DOHH2 (cell line): ENCODE results near the gene MACROD2.

Experiments
- H3F3A ChIP-seq: fragments of 200-600 bp; sonication (generic), shearing (Covaris generic); 2 replicates; pipeline ENCODE4 v1.6.0; 2016; ENCODE audit warnings: antibody characterized with exemption, mild to moderate bottlenecking; ENCODE audit not compliant: control insufficient read depth, insufficient read depth
- H3K27ac ChIP-seq: fragments of 200-600 bp; sonication (generic); 2 replicates; pipeline ENCODE4 v1.5.1; 2014; ENCODE audit warnings: low read depth, mild to moderate bottlenecking, low read length, moderate library complexity
- H3K27me3 ChIP-seq: fragments of 200-600 bp; sonication (generic); 2 replicates; pipeline ENCODE4 v1.6.1; 2014; ENCODE audit warnings: mild to moderate bottlenecking, low read length, mixed read lengths; ENCODE audit not compliant: control insufficient read depth
- H3K36me3 ChIP-seq: fragments of 200-600 bp; sonication (generic); 2 replicates; pipeline ENCODE4 v1.6.1; 2014; ENCODE audit warnings: mild to moderate bottlenecking, low read length, moderate library complexity, mixed read lengths; ENCODE audit not compliant: control insufficient read depth
- H3K4me1 ChIP-seq: fragments of 200-600 bp; sonication (generic); 2 replicates; pipeline ENCODE4 v1.6.1; 2014; ENCODE audit warnings: mild to moderate bottlenecking, low read length, mixed read lengths; ENCODE audit not compliant: control insufficient read depth
- H3K4me2 ChIP-seq: fragments of 200-600 bp; sonication (generic); 2 replicates; pipeline ENCODE4 v1.6.0; 2014; ENCODE audit warnings: mild to moderate bottlenecking, low read length, moderate library complexity
- H3K4me3 ChIP-seq: fragments of 200-600 bp; sonication (generic); 2 replicates; pipeline ENCODE4 v1.5.1; 2014; ENCODE audit warnings: mild to moderate bottlenecking, low read length, mixed read lengths
- H3K79me2 ChIP-seq: fragments of 200-600 bp; sonication (generic); 2 replicates; pipeline ENCODE4 v1.6.1; 2014; ENCODE audit warnings: mild to moderate bottlenecking, low read length, mixed read lengths; ENCODE audit not compliant: control insufficient read depth
- H3K9me2 ChIP-seq: fragments of 200-600 bp; sonication (generic); replicated peaks from 2 replicates; pipeline ENCODE4 v1.6.1; 2014; ENCODE audit warnings: mild to moderate bottlenecking, low read length, mixed read lengths; ENCODE audit not compliant: control insufficient read depth
- H3K9me3 ChIP-seq: fragments of 200-600 bp; sonication (generic); 2 replicates; pipeline ENCODE4 v1.6.1; 2014; ENCODE audit warnings: antibody characterized with exemption, low read length, mixed read lengths; ENCODE audit not compliant: control insufficient read depth, insufficient read depth
- H4K20me1 ChIP-seq: fragments of 200-600 bp; sonication (generic); 2 replicates; pipeline ENCODE4 v1.6.0; 2014; ENCODE audit warnings: low read depth, mild to moderate bottlenecking, antibody characterized with exemption, low read length, moderate library complexity; ENCODE audit not compliant: control insufficient read depth, insufficient read depth
- EZH2phosphoT487 ChIP-seq: fragments of 200-600 bp; sonication (generic); IDR thresholded peaks from 2 replicates; pipeline ENCODE4 v1.6.1; 2017; ENCODE audit warnings: borderline replicate concordance, mild to moderate bottlenecking, antibody characterized with exemption, low read length, moderate library complexity, mixed read lengths
- TF ChIP-seq, protein P1 (sequence below): fragments of 200-600 bp; sonication (generic); IDR thresholded peaks from one replicate; pipeline ENCODE4 v1.5.1; 2014; ENCODE audit warnings: antibody characterized with exemption, mild to moderate bottlenecking, low read depth, low read length; ENCODE audit not compliant: poor library complexity, severe bottlenecking

MACROD2 gene

GRCh38 chr20:16048876-16049275 is 2053.6 kb downstream of the MACROD2 start:
- Histone ChIP-seq H3K4me3 (no peak overlapping the region), H3K9me3 (no peaks in the 10 kb centered on the region), H3K27me3 (no peaks in the 10 kb centered on the region), H3K9me2 (no peaks in the 10 kb centered on the region), H3K4me2 (no peak overlapping the region), H3F3A (no peaks in the 10 kb centered on the region), H3K27ac (no peak overlapping the region), H3K79me2 (no peaks in the 10 kb centered on the region), H3K4me1 (peaks cover 4% of the 10 kb centered on the region), H4K20me1 (no peaks in the 10 kb centered on the region), H3K36me3 (no peaks in the 10 kb centered on the region)
- TF ChIP-seq, protein P1, sequence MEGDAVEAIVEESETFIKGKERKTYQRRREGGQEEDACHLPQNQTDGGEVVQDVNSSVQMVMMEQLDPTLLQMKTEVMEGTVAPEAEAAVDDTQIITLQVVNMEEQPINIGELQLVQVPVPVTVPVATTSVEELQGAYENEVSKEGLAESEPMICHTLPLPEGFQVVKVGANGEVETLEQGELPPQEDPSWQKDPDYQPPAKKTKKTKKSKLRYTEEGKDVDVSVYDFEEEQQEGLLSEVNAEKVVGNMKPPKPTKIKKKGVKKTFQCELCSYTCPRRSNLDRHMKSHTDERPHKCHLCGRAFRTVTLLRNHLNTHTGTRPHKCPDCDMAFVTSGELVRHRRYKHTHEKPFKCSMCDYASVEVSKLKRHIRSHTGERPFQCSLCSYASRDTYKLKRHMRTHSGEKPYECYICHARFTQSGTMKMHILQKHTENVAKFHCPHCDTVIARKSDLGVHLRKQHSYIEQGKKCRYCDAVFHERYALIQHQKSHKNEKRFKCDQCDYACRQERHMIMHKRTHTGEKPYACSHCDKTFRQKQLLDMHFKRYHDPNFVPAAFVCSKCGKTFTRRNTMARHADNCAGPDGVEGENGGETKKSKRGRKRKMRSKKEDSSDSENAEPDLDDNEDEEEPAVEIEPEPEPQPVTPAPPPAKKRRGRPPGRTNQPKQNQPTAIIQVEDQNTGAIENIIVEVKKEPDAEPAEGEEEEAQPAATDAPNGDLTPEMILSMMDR: no peak
- TF ChIP-seq EZH2phosphoT487: no peak

DNA sequence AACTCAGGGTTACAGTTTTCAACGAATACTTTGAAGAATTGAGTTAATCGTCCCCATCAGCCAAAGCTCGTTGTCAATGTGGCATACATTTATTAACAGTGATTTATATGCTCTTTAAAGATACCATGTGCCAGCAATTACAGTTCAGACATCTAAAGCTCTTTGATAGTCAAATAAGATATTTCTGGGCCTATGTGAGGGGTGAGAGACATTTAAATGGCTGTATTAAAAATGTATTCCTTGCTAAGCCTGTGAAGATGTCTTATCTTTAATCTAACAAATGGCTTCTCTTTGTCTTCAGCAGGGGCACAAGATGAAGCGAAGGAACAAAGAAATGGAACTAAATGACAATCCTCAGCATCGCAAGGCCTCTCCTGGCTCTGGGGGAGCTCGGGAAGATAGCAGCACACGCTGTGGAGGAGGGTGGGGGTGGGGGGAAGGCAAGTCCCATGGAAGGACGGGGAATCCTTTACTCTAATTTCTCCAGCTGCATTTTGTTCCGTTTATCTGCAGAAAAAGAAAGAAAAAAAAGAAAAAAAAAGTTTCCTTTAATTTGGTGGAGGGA is 2054.3 kb downstream of the MACROD2 start:
- TF ChIP-seq, protein P1: no peak
- TF ChIP-seq EZH2phosphoT487: no peak
- no peaks in the 10 kb centered on the region for H3K4me1 ChIP-seq
- no peak overlapping the region for H3K4me2 ChIP-seq
- no peaks in the 10 kb centered on the region for H3K79me2 ChIP-seq
- H4K20me1 ChIP-seq: no peaks in the 10 kb centered on the region
- H3K27me3 ChIP-seq: no peaks in the 10 kb centered on the region
- H3K4me3 ChIP-seq: no peak overlapping the region
- no peaks in the 10 kb centered on the region for H3F3A ChIP-seq
- H3K27ac ChIP-seq: no peak overlapping the region
- H3K9me3 ChIP-seq: no peaks in the 10 kb centered on the region
- H3K9me2 ChIP-seq: no peaks in the 10 kb centered on the region
- H3K36me3 ChIP-seq: no peaks in the 10 kb centered on the region

DNA sequence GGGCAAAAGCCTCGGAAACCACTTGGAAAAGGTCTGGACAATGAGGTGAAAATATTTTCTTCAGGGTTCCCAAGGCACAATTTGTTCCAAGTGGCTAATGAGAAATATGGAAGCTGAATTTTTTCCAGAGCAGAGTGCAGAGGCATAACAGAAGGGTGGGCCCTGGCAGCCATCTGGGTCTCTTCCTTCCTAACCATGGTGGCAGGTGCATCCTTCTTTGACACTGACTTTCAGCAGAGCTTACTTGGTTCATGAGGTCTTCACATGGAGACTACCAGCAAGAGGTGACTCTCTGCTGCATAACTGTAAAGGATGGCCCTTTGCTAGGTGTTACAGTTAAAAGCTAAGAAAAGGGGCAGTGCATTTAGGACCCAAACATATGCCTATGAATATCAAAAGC is 2055.1 kb downstream of the MACROD2 start:
- Histone ChIP-seq H3K9me3 (no peaks in the 10 kb centered on the region), H3K4me1 (no peaks in the 10 kb centered on the region), H3K9me2 (no peaks in the 10 kb centered on the region), H3K27ac (no peak overlapping the region), H3K4me2 (no peak overlapping the region), H3K27me3 (no peaks in the 10 kb centered on the region), H3K36me3 (no peaks in the 10 kb centered on the region), H3F3A (no peaks in the 10 kb centered on the region), H3K4me3 (no peak overlapping the region), H3K79me2 (no peaks in the 10 kb centered on the region), H4K20me1 (no peaks in the 10 kb centered on the region)
- TF ChIP-seq, protein P1: no peak
- no peak for TF ChIP-seq EZH2phosphoT487
